Measurements from ENCODE around the gene CSTPP1.

CSTPP1 gene

DNA sequence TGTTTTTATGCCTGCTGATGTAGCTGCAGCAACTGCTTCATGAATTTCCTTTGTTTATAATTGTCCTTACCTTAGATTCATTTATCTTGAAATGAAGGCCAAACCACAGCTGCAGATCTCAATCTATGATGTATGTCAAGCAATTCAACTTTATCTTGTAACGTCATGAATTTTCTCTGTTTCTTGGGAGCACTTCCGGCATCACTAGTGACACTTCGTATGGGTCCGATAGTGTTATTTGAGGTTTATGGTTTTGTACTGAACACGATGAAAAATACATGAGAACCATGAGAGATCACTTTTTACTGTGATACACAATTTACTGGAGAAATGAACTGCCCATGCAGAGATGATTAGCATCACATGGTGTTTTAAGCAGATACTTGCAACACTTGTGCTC is 98.5 kb downstream of the CSTPP1 start:
- no peak for ATAC-seq
- TF ChIP-seq, protein P1, sequence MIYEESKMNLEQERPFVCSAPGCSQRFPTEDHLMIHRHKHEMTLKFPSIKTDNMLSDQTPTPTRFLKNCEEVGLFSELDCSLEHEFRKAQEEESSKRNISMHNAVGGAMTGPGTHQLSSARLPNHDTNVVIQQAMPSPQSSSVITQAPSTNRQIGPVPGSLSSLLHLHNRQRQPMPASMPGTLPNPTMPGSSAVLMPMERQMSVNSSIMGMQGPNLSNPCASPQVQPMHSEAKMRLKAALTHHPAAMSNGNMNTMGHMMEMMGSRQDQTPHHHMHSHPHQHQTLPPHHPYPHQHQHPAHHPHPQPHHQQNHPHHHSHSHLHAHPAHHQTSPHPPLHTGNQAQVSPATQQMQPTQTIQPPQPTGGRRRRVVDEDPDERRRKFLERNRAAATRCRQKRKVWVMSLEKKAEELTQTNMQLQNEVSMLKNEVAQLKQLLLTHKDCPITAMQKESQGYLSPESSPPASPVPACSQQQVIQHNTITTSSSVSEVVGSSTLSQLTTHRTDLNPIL (CRISPR knock-in tag; IDR thresholded peaks at IDR 0.05; ENCODE audit: low read depth): no peak
- TF ChIP-seq, protein P2, sequence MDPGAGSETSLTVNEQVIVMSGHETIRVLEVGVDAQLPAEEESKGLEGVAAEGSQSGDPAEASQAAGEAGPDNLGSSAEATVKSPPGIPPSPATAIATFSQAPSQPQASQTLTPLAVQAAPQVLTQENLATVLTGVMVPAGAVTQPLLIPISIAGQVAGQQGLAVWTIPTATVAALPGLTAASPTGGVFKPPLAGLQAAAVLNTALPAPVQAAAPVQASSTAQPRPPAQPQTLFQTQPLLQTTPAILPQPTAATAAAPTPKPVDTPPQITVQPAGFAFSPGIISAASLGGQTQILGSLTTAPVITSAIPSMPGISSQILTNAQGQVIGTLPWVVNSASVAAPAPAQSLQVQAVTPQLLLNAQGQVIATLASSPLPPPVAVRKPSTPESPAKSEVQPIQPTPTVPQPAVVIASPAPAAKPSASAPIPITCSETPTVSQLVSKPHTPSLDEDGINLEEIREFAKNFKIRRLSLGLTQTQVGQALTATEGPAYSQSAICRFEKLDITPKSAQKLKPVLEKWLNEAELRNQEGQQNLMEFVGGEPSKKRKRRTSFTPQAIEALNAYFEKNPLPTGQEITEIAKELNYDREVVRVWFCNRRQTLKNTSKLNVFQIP (CRISPR knock-in tag; IDR thresholded peaks at IDR 0.05; ENCODE audit: borderline replicate concordance, low read depth): no peak
- TF ChIP-seq ZNF565 (CRISPR knock-in tag; conservative IDR thresholded peaks at IDR 0.05; ENCODE audit: low read depth): no peak
- no peak for TF ChIP-seq CSDC2 (CRISPR knock-in tag; IDR thresholded peaks at IDR 0.05)
- no peak for TF ChIP-seq TOX (CRISPR knock-in tag; IDR thresholded peaks at IDR 0.05; ENCODE audit: borderline replicate concordance)
- TF ChIP-seq ESRRG (CRISPR knock-in tag; IDR thresholded peaks at IDR 0.05): no peak
- no peak for TF ChIP-seq ZNF8 (CRISPR knock-in tag; IDR thresholded peaks at IDR 0.05)
- no peak for TF ChIP-seq ZFP3 (CRISPR knock-in tag; IDR thresholded peaks at IDR 0.05)
- TF ChIP-seq TCF4 (CRISPR knock-in tag; IDR thresholded peaks at IDR 0.05; ENCODE audit: borderline replicate concordance): no peak
- no peak for TF ChIP-seq ZC3H10 (CRISPR knock-in tag; IDR thresholded peaks at IDR 0.05)
- no peak for TF ChIP-seq GLIS3 (CRISPR knock-in tag; IDR thresholded peaks at IDR 0.05)
- TF ChIP-seq ARNTL (CRISPR knock-in tag; IDR thresholded peaks at IDR 0.05; ENCODE audit: borderline replicate concordance, low read depth): no peak
- no peak for TF ChIP-seq PPARA (CRISPR knock-in tag; IDR thresholded peaks at IDR 0.05; ENCODE audit: borderline replicate concordance)
- no peak for TF ChIP-seq BACH2 (CRISPR knock-in tag; IDR thresholded peaks at IDR 0.05; ENCODE audit: borderline replicate concordance)
- no peak for TF ChIP-seq OSR1 (CRISPR knock-in tag; IDR thresholded peaks at IDR 0.05)
- TF ChIP-seq ZFP30 (CRISPR knock-in tag; IDR thresholded peaks at IDR 0.05): no peak
- TF ChIP-seq, protein P3, sequence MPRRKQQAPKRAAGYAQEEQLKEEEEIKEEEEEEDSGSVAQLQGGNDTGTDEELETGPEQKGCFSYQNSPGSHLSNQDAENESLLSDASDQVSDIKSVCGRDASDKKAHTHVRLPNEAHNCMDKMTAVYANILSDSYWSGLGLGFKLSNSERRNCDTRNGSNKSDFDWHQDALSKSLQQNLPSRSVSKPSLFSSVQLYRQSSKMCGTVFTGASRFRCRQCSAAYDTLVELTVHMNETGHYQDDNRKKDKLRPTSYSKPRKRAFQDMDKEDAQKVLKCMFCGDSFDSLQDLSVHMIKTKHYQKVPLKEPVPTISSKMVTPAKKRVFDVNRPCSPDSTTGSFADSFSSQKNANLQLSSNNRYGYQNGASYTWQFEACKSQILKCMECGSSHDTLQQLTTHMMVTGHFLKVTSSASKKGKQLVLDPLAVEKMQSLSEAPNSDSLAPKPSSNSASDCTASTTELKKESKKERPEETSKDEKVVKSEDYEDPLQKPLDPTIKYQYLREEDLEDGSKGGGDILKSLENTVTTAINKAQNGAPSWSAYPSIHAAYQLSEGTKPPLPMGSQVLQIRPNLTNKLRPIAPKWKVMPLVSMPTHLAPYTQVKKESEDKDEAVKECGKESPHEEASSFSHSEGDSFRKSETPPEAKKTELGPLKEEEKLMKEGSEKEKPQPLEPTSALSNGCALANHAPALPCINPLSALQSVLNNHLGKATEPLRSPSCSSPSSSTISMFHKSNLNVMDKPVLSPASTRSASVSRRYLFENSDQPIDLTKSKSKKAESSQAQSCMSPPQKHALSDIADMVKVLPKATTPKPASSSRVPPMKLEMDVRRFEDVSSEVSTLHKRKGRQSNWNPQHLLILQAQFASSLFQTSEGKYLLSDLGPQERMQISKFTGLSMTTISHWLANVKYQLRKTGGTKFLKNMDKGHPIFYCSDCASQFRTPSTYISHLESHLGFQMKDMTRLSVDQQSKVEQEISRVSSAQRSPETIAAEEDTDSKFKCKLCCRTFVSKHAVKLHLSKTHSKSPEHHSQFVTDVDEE (CRISPR knock-in tag; IDR thresholded peaks at IDR 0.05): no peak
- no peak for TF ChIP-seq RARB (CRISPR knock-in tag; IDR thresholded peaks at IDR 0.05)

DNA sequence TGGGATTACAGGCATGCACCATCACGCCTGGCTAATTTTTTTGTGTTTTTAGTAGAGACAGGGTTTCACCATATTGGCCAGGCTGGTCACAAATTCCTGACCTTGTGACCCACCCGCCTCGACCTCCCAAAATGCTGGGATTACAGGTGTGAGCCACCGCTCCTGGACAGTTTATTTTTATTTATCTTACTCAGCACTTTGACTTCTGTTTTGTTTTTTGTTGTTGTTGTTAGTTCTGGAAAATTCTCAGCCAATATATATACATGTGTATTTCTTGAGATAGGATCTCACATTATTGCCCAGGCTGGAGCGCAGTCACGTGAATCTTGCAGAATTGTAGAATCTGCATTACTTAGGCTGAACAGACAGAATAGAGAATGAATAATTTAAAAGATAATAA is 107.6 kb downstream of the CSTPP1 start:
- no peak for ATAC-seq
- TF ChIP-seq, protein P2 (CRISPR knock-in tag; IDR thresholded peaks at IDR 0.05; ENCODE audit: borderline replicate concordance, low read depth): no peak
- TF ChIP-seq TCF4 (CRISPR knock-in tag; IDR thresholded peaks at IDR 0.05; ENCODE audit: borderline replicate concordance) (no peak), ARNTL (CRISPR knock-in tag; IDR thresholded peaks at IDR 0.05; ENCODE audit: borderline replicate concordance, low read depth) (no peak), SNAI2 (CRISPR knock-in tag; IDR thresholded peaks at IDR 0.05) (no peak), ZFP30 (CRISPR knock-in tag; IDR thresholded peaks at IDR 0.05) (no peak), GLIS3 (CRISPR knock-in tag; IDR thresholded peaks at IDR 0.05) (no peak), ZNF8 (CRISPR knock-in tag; IDR thresholded peaks at IDR 0.05) (no peak)
- TF ChIP-seq, protein P3 (CRISPR knock-in tag; IDR thresholded peaks at IDR 0.05): no peak
- TF ChIP-seq, protein P4, sequence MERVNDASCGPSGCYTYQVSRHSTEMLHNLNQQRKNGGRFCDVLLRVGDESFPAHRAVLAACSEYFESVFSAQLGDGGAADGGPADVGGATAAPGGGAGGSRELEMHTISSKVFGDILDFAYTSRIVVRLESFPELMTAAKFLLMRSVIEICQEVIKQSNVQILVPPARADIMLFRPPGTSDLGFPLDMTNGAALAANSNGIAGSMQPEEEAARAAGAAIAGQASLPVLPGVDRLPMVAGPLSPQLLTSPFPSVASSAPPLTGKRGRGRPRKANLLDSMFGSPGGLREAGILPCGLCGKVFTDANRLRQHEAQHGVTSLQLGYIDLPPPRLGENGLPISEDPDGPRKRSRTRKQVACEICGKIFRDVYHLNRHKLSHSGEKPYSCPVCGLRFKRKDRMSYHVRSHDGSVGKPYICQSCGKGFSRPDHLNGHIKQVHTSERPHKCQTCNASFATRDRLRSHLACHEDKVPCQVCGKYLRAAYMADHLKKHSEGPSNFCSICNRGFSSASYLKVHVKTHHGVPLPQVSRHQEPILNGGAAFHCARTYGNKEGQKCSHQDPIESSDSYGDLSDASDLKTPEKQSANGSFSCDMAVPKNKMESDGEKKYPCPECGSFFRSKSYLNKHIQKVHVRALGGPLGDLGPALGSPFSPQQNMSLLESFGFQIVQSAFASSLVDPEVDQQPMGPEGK (CRISPR knock-in tag; IDR thresholded peaks at IDR 0.05; ENCODE audit: borderline replicate concordance): no peak
